GM23338 (cell line): ENCODE data around the gene CIROP. TPM values are rescaled to one million over a fixed set of nuclear protein-coding genes. Genes with fewer than 3 reads are reported as not detected.

Experiments used
- ATAC-seq: fragments of 200-7000 bp; cut with Tn5 transposase; 3 replicates; pipeline ENCODE4 v1.9.1; 2020
- DNase-seq: peaks from one replicate; pipeline ENCODE4 v3.0.0-alpha.2; 2015; ENCODE audit warnings: low spot score
- H2AFZ ChIP-seq: fragments of 200-600 bp; sonication (generic); 2 replicates; pipeline ENCODE4 v1.8.0; 2016; ENCODE audit warnings: antibody characterized with exemption, mild to moderate bottlenecking, moderate library complexity
- H3F3A ChIP-seq: fragments of 200-600 bp; sonication (generic); replicated peaks from 2 replicates; pipeline ENCODE4 v1.8.0; 2017; ENCODE audit warnings: antibody characterized with exemption, mixed run types, low read depth
- H3K27ac ChIP-seq: fragments of 200-600 bp; sonication (generic); 2 replicates; pipeline ENCODE4 v1.6.1; 2016; ENCODE audit warnings: low read depth
- H3K27me3 ChIP-seq: fragments of 200-600 bp; sonication (generic); 2 replicates; pipeline ENCODE4 v1.8.0; 2016; ENCODE audit warnings: mild to moderate bottlenecking, mixed run types, moderate library complexity; ENCODE audit not compliant: insufficient read depth
- H3K36me3 ChIP-seq: fragments of 200-600 bp; sonication (generic); 2 replicates; pipeline ENCODE4 v1.8.0; 2016; ENCODE audit warnings: mild to moderate bottlenecking; ENCODE audit not compliant: insufficient read depth
- H3K4me1 ChIP-seq: fragments of 200-600 bp; sonication (generic); 2 replicates; pipeline ENCODE4 v1.8.0; 2016; ENCODE audit warnings: mild to moderate bottlenecking, moderate library complexity; ENCODE audit not compliant: insufficient read depth
- H3K4me2 ChIP-seq: fragments of 200-600 bp; sonication (generic); 2 replicates; pipeline ENCODE4 v1.7.1; 2017; ENCODE audit warnings: mixed run types
- H3K4me3 ChIP-seq: fragments of 200-600 bp; sonication (generic); 2 replicates; pipeline ENCODE4 v1.6.1; 2016; ENCODE audit warnings: mixed run types
- H3K79me2 ChIP-seq: fragments of 200-600 bp; sonication (generic); replicated peaks from 2 replicates; pipeline ENCODE4 v1.8.0; 2017; ENCODE audit warnings: mild to moderate bottlenecking; ENCODE audit not compliant: insufficient read depth
- H3K9me2 ChIP-seq: fragments of 200-600 bp; sonication (generic); 2 replicates; pipeline ENCODE4 v1.8.0; 2017; ENCODE audit not compliant: insufficient read depth
- H4K20me1 ChIP-seq: fragments of 200-600 bp; sonication (generic); replicated peaks from 2 replicates; pipeline ENCODE4 v1.8.0; 2017; ENCODE audit warnings: mild to moderate bottlenecking; ENCODE audit not compliant: insufficient read depth
- H3K27ac Mint-ChIP-seq: 2 replicates; pipeline ENCODE4 v1.8.0; 2020; ENCODE audit warnings: inconsistent platforms, mild to moderate bottlenecking, moderate library complexity, mixed read lengths
- H3K27me3 Mint-ChIP-seq: 3 replicates; pipeline ENCODE4 v1.8.0; 2022; ENCODE audit warnings: low read depth, mild to moderate bottlenecking, moderate library complexity, mixed read lengths, inconsistent platforms; ENCODE audit not compliant: insufficient read depth, poor library complexity
- H3K36me3 Mint-ChIP-seq: 3 replicates; pipeline ENCODE4 v1.8.0; 2021; ENCODE audit warnings: low read depth, mild to moderate bottlenecking, inconsistent platforms, moderate library complexity, mixed read lengths
- H3K4me1 Mint-ChIP-seq: 3 replicates; pipeline ENCODE4 v1.8.0; 2020; ENCODE audit warnings: mild to moderate bottlenecking, inconsistent platforms, mixed read lengths
- H3K4me3 Mint-ChIP-seq: 3 replicates; pipeline ENCODE4 v1.8.0; 2021; ENCODE audit warnings: moderate library complexity, mild to moderate bottlenecking, inconsistent platforms, mixed read lengths
- H3K9me3 Mint-ChIP-seq: 3 replicates; pipeline ENCODE4 v1.8.0; 2020; ENCODE audit warnings: moderate library complexity, mild to moderate bottlenecking, inconsistent platforms, mixed read lengths
- CTCF ChIP-seq, 2 experiments: fragments of 200-600 bp in 1 of 2; sonication (generic) in 1 of 2; conservative IDR thresholded peaks; 2 replicates each; pipeline versions ENCODE4 v1.5.1 to v1.6.1; 2016 to 2017; ENCODE audit warnings: antibody characterized with exemption in 2 of 2, low read depth in 2 of 2, mild to moderate bottlenecking in 2 of 2, moderate library complexity in 1 of 2
- EZH2 ChIP-seq: fragments of 200-600 bp; sonication (generic); IDR thresholded peaks from one replicate; pipeline ENCODE4 v1.8.0; 2017; ENCODE audit warnings: antibody characterized with exemption, mild to moderate bottlenecking, low read depth; ENCODE audit not compliant: unreplicated experiment
- JUNB ChIP-seq: IDR thresholded peaks from one replicate; pipeline ENCODE4 v1.6.1; 2016; ENCODE audit warnings: antibody characterized with exemption; ENCODE audit not compliant: unreplicated experiment
- NANOG ChIP-seq: IDR thresholded peaks from 2 replicates; pipeline ENCODE4 v1.6.1; 2016; ENCODE audit warnings: antibody characterized with exemption, borderline replicate concordance
- POLR2AphosphoS5 ChIP-seq: IDR thresholded peaks from 2 replicates; pipeline ENCODE4 v1.6.1; 2016; ENCODE audit warnings: antibody characterized with exemption, low read depth
- REST ChIP-seq: IDR thresholded peaks from one replicate; pipeline ENCODE4 v1.6.1; 2018; ENCODE audit warnings: antibody characterized with exemption; ENCODE audit not compliant: unreplicated experiment
- ZNF462 ChIP-seq: fragments of 250-450 bp; sonication (Bioruptor Pico); IDR thresholded peaks from 2 replicates; pipeline ENCODE4 v1.5.0; 2020; ENCODE audit warnings: mild to moderate bottlenecking, moderate library complexity
- polyA plus RNA-seq: library from polyadenylated mRNA; unstranded; fragments of >200 nt; fragmentation: Nextera tagmentation; extraction: Ambion mirVana; gene quantifications from 2 replicates; pipeline ENCODE4 v1.2.1, GENCODE V29; 2016
- total RNA-seq: library from RNA; depleted of rRNA; stranded (reverse); fragments of >200 nt; shearing (Covaris generic); gene quantifications from 2 replicates; pipeline ENCODE4 v1.2.3, GENCODE V29; 2014

Gene CIROP
- total and polyA plus RNA-seq, 2 experiments from 2014 or later: not detected

- Histone ChIP-seq H3K79me2 (peaks cover 63% of the 10 kb centered on the region), H3K27ac (no peak overlapping the region), H2AFZ (no peak overlapping the region), H3K4me2 (no peak overlapping the region), H3K27me3 (no peaks in the 10 kb centered on the region), H3F3A (peaks cover 72% of the 10 kb centered on the region), H3K9me2 (no peaks in the 10 kb centered on the region), H4K20me1 (peaks cover 60% of the 10 kb centered on the region), H3K36me3 (peaks cover 62% of the 10 kb centered on the region), H3K4me1 (peaks cover 18% of the 10 kb centered on the region), H3K4me3 (no peak overlapping the region)
- H3K27ac Mint-ChIP-seq: no peak overlapping the region
- H3K4me1 Mint-ChIP-seq: peaks cover 33% of the 10 kb centered on the region
- TF ChIP-seq NANOG (no peak), CTCF (conservative IDR thresholded peaks at IDR 0.05; ENCODE audit: low read depth in 2 of 2) (no peak)
- ATAC-seq: no peak
- H3K36me3 Mint-ChIP-seq: peaks cover 89% of the 10 kb centered on the region
- no peak for DNase-seq
- H3K9me3 Mint-ChIP-seq: no peaks in the 10 kb centered on the region
- H3K27me3 Mint-ChIP-seq: peaks cover 14% of the 10 kb centered on the region
- no peak overlapping the region for H3K4me3 Mint-ChIP-seq
These were observed 38.4 kb downstream of the CIROP start for GRCh38 chr14:23066368-23066767.

GRCh38 chr14:23063601-23064000 lies 41.2 kb downstream of the CIROP start:
- no peaks in the 10 kb centered on the region for H3K27me3 ChIP-seq
- H3K9me2 ChIP-seq: no peaks in the 10 kb centered on the region
- H3K4me1 Mint-ChIP-seq: peaks cover 18% of the 10 kb centered on the region
- H3F3A ChIP-seq: peaks cover 75% of the 10 kb centered on the region
- peaks cover 16% of the 10 kb centered on the region for H3K27me3 Mint-ChIP-seq
- no peak overlapping the region for H3K27ac ChIP-seq
- DNase-seq (no peak), ATAC-seq (no peak)
- H4K20me1 ChIP-seq: peaks cover 60% of the 10 kb centered on the region
- no peak overlapping the region for H3K4me2 ChIP-seq
- no peak overlapping the region for H3K27ac Mint-ChIP-seq
- no peak overlapping the region for H2AFZ ChIP-seq
- H3K4me3 ChIP-seq: no peak overlapping the region
- H3K79me2 ChIP-seq: peaks cover 50% of the 10 kb centered on the region
- peaks cover 71% of the 10 kb centered on the region for H3K36me3 ChIP-seq
- H3K4me3 Mint-ChIP-seq: no peak overlapping the region; the same call in 2 of the 3 replicates
- H3K36me3 Mint-ChIP-seq: peaks cover 98% of the 10 kb centered on the region
- peaks cover 4% of the 10 kb centered on the region; the same call in 1 of the 2 replicates for H3K4me1 ChIP-seq
- H3K9me3 Mint-ChIP-seq: no peaks in the 10 kb centered on the region
- TF ChIP-seq CTCF (conservative IDR thresholded peaks at IDR 0.05; ENCODE audit: low read depth in 2 of 2) (no peak), EZH2 (no peak), JUNB (no peak), ZNF462 (no peak), POLR2AphosphoS5 (no peak), REST (no peak)
